ENCODE results near the gene R3HDM2.

DNA sequence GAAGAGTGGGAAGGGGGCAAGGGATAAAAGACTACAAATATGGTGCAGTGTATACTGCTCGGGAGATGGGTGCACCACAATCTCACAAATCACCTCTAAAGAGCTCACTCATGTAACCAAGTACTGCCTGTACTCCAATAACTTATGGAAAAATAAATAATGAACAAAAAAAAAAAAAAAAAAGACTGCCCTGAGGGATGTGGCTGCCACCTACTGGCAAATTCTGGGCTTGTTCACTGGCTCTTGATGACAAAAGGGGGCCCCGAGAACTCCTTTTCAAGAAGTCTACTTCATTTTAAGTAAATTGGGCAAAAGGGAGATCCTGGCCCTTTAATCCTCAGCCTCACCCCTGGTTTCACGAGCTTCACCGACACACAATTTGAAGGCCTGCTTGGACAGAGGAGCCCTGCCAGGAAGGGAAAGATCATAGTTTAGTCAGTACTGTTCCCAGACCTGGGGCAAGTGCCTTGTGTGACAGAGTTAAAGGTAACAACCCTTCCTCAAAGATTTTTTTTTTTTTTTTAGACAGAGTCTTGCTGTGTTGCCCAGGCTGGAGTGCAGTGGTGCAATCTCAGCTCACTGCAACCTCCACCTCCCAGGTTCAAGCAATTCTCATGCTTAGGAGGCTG lies 153.8 kb downstream of the R3HDM2 start:
- TF ChIP-seq POLR2AphosphoS5 (IDR thresholded peaks at IDR 0.05) (no peak), POLR2A (IDR thresholded peaks at IDR 0.05) (no peak), EP300 (IDR thresholded peaks at IDR 0.05) (no peak)
- TF ChIP-seq, protein P1, sequence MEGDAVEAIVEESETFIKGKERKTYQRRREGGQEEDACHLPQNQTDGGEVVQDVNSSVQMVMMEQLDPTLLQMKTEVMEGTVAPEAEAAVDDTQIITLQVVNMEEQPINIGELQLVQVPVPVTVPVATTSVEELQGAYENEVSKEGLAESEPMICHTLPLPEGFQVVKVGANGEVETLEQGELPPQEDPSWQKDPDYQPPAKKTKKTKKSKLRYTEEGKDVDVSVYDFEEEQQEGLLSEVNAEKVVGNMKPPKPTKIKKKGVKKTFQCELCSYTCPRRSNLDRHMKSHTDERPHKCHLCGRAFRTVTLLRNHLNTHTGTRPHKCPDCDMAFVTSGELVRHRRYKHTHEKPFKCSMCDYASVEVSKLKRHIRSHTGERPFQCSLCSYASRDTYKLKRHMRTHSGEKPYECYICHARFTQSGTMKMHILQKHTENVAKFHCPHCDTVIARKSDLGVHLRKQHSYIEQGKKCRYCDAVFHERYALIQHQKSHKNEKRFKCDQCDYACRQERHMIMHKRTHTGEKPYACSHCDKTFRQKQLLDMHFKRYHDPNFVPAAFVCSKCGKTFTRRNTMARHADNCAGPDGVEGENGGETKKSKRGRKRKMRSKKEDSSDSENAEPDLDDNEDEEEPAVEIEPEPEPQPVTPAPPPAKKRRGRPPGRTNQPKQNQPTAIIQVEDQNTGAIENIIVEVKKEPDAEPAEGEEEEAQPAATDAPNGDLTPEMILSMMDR (IDR thresholded peaks at IDR 0.05): no peak

Measured in suprapubic skin (tissue), 4 donors.